HAP-1 (cell line): ENCODE results near the gene MSTN.

Source experiments
- DNase-seq, 2 experiments: peaks; one replicate each; pipeline ENCODE4 v3.0.0-alpha.2; 2016 to 2020; ENCODE audit warnings: low spot score in 2 of 2
- H3K27me3 ChIP-seq: fragments of 250-450 bp; sonication (Bioruptor Pico); 2 replicates; pipeline ENCODE4 v1.5.1; 2020; ENCODE audit warnings: low read depth, mild to moderate bottlenecking, moderate library complexity
- H3K36me3 ChIP-seq: fragments of 250-450 bp; sonication (Bioruptor Pico); replicated peaks from 2 replicates; pipeline ENCODE4 v1.5.1; 2020; ENCODE audit warnings: mild to moderate bottlenecking
- H3K4me1 ChIP-seq: fragments of 250-450 bp; sonication (Bioruptor Pico); 2 replicates; pipeline ENCODE4 v1.5.1; 2020; ENCODE audit warnings: mild to moderate bottlenecking
- H3K4me3 ChIP-seq: fragments of 250-450 bp; sonication (Bioruptor Pico); 2 replicates; pipeline ENCODE4 v1.5.1; 2020; ENCODE audit warnings: mild to moderate bottlenecking, moderate library complexity
- H3K9me3 ChIP-seq: fragments of 250-450 bp; sonication (Bioruptor Pico); 2 replicates; pipeline ENCODE4 v1.5.1; 2020; ENCODE audit warnings: mild to moderate bottlenecking, moderate library complexity
- in situ Hi-C: fragments of 300-500 bp; cut with MboI; formaldehyde crosslinking; loops from 3 replicates; pipeline ENCODE4 v1.14.3; 2020; ENCODE audit warnings: low sequenced_read_pairs, inconsistent platforms, mixed read lengths

MSTN gene

DNA sequence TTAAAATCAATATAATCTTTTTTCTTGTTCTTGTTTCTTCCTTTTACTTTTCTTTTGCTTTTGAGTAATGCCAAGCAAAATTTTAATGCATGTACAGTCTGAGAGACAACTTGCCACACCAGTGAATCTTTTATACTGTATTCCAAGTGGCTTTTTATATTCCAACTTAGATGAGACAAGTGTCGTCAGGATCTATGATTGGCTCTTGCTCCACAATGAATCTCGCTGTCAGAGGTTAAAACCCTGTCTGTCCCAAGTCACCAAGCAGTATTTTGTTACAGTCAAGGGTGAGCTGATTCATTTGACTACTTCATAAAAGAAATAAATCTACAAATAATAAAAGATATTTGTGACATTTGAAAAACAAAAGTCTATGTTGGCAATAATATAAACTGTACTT, at the start of gene MSTN:
MSTN (minus strand) TSS at position 129 of the 400 bp plus-strand sequence. CDS start 133 bp downstream, outside the sequence.
- H3K9me3 ChIP-seq: no peaks in the 10 kb centered on the region
- no peak within 1 kb of the TSS for H3K4me3 ChIP-seq
- DNase-seq: no peak
- H3K4me1 ChIP-seq: no peaks in the 10 kb centered on the region
- H3K36me3 ChIP-seq: no peaks in the 10 kb centered on the region
- H3K27me3 ChIP-seq: no peaks in the 10 kb centered on the region
- in situ Hi-C loops: no loop called here

DNA sequence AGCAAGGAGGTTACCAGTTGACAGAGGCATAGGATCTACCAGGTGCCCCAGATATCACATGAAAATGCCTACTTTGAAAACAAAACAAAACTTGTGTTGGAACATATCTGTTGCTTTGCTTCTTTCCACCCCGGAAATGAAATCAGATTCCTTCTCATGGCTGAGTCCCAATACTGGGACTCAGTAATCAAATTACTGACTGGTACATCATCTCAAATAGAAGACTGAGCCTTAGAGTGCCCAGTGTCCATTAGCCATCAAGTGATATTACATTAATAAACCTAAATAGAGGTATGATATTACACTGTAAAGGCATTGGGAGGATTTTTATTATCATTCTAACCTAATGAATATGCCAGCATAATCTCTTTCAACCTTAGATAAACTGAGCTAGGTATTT, 48.6 kb upstream of the MSTN start:
- Histone ChIP-seq H3K36me3 (no peaks in the 10 kb centered on the region), H3K9me3 (no peaks in the 10 kb centered on the region), H3K4me1 (no peaks in the 10 kb centered on the region), H3K4me3 (no peak overlapping the region), H3K27me3 (no peaks in the 10 kb centered on the region)
- in situ Hi-C loops: no loop called here
- DNase-seq: no peak

DNA sequence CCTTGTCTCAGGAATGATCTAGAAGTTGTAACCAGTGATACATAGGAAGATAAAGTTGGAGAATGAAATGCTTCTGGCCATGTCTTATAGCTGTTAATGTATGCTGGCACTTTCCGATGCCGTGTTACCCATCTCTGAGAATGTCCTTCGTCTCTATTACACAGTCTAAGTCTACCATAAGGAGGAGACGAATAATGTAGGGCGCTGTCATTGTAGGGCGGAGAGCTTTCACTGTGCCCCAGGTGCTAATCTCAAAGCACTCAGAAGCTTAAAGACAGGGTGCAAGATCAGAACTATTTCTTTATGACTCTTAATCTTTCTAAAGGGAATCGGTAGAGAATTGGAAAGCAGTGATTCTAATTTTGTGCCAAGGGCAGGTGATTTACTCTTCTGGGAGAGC, 48.2 kb upstream of the MSTN start:
- H3K4me1 ChIP-seq: no peaks in the 10 kb centered on the region
- in situ Hi-C loops: no loop called here
- DNase-seq: no peak

DNA sequence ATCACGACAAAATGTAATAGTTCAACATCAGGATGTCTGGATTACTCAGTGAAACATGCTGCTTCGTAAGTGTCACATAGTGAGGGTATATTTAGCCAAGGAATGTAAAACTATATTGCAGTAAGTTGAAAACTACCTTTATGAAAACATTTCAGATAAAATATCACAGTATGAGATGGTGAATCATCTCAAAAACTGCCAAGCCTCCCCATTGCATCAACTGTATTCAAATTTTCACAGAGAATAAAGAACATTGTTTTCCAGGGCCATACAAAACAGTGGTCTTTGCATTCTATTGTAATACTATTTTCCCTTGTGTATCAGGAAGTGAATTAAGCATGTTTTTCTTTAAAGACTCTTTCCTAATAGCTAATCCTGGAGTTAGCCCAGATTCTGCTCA, 47.6 kb upstream of the MSTN start:
- in situ Hi-C loops: no loop called here
- H3K36me3 ChIP-seq: no peaks in the 10 kb centered on the region
- H3K4me1 ChIP-seq: no peaks in the 10 kb centered on the region
- no peak for DNase-seq
- no peak overlapping the region for H3K4me3 ChIP-seq
- no peaks in the 10 kb centered on the region for H3K9me3 ChIP-seq
- no peaks in the 10 kb centered on the region for H3K27me3 ChIP-seq

More for the DNA sequence above, 48.2 kb upstream of the MSTN start:
- H3K36me3 ChIP-seq: no peaks in the 10 kb centered on the region
- no peak overlapping the region for H3K4me3 ChIP-seq
- no peaks in the 10 kb centered on the region for H3K27me3 ChIP-seq
- H3K9me3 ChIP-seq: no peaks in the 10 kb centered on the region

DNA sequence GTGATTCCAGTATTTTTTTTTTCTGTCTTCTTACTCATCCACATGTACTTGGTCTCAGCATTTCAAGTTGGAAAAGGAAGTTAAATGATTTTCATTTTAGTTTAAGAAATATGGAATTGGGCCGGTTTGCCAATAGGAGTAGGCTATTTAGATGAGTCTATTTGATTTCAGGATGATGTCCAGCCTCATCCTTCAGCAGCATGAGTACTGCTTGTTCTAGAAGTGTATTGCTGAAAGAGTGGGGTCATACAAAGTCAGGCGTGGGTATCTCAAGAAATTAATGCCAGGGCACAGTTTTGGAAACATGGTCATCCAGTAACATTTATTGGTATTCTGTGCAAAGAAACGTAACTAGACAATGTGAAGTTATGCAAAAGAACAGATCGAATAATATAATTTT, 44.9 kb upstream of the MSTN start:
- no peak for DNase-seq
- H3K9me3 ChIP-seq: no peaks in the 10 kb centered on the region
- no peaks in the 10 kb centered on the region for H3K27me3 ChIP-seq
- H3K36me3 ChIP-seq: no peaks in the 10 kb centered on the region
- in situ Hi-C loops: no loop called here
- no peak overlapping the region for H3K4me3 ChIP-seq
- no peaks in the 10 kb centered on the region for H3K4me1 ChIP-seq

DNA sequence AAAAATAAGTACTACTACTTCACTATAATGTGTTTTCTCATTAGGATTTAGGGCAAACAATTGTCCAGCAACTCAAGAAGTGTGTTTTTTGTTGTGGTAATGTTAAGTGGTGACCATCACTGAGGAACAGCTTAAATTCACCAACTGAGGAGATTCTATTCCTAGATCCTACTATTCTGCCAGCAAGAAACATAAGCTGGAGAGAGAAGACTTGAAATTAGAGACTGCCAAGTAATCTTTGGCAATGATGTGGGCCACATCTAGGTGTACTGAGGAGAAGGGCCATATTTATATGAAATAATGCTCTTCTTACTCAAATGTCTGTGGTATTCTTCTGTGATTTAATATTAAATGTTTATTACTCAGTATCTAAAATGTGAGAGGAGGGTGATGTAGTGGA, 44.3 kb upstream of the MSTN start:
- no peak for DNase-seq
- no peaks in the 10 kb centered on the region for H3K4me1 ChIP-seq
- no peak overlapping the region for H3K4me3 ChIP-seq
- H3K36me3 ChIP-seq: no peaks in the 10 kb centered on the region
- H3K9me3 ChIP-seq: no peaks in the 10 kb centered on the region
- H3K27me3 ChIP-seq: no peaks in the 10 kb centered on the region
- in situ Hi-C loops: no loop called here

DNA sequence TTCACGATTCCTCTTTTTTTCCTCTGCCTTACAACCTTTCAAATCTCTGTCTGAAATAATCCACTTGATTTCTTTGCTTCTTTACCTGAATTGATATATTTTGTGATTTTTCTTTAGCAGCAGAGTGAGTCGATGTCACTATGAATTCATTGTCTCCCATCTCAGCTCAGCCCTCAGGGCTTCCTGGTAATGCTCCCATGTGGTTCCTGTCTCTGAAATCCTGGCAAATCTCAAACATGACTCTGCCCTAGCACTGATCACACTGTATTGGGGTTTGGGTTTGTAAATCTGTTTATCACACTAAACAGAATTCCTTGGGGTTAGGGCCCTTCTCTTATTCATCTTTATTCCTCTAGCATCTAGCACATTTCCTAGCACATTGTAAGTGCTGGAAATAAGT, 43.0 kb upstream of the MSTN start:
- no peak overlapping the region for H3K4me3 ChIP-seq
- no peaks in the 10 kb centered on the region for H3K27me3 ChIP-seq
- H3K36me3 ChIP-seq: no peaks in the 10 kb centered on the region
- in situ Hi-C loops: no loop called here
- no peaks in the 10 kb centered on the region for H3K4me1 ChIP-seq
- no peak for DNase-seq
- H3K9me3 ChIP-seq: no peaks in the 10 kb centered on the region

DNA sequence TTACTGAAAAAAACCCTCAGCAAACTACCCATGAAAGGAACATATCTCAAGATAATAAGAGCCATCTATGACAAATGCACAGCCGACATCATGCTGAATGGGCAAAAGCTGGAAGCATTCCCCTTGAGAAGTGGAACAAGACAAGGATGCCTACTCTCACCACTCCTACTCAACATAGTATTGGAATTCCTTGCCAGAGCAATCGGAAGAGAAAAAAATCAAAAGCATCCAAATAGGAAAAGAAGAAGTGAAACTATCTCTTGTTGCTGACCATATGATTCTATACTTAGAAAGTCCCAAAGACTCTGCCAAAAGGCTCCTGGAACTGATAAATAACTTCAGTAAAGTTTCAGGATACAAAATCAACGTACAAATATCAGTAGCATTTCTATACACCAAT, 40.6 kb upstream of the MSTN start:
- H3K36me3 ChIP-seq: no peaks in the 10 kb centered on the region
- in situ Hi-C loops: no loop called here
- no peaks in the 10 kb centered on the region for H3K9me3 ChIP-seq
- H3K27me3 ChIP-seq: no peaks in the 10 kb centered on the region
- H3K4me1 ChIP-seq: no peaks in the 10 kb centered on the region
- H3K4me3 ChIP-seq: no peak overlapping the region
- DNase-seq: no peak

DNA sequence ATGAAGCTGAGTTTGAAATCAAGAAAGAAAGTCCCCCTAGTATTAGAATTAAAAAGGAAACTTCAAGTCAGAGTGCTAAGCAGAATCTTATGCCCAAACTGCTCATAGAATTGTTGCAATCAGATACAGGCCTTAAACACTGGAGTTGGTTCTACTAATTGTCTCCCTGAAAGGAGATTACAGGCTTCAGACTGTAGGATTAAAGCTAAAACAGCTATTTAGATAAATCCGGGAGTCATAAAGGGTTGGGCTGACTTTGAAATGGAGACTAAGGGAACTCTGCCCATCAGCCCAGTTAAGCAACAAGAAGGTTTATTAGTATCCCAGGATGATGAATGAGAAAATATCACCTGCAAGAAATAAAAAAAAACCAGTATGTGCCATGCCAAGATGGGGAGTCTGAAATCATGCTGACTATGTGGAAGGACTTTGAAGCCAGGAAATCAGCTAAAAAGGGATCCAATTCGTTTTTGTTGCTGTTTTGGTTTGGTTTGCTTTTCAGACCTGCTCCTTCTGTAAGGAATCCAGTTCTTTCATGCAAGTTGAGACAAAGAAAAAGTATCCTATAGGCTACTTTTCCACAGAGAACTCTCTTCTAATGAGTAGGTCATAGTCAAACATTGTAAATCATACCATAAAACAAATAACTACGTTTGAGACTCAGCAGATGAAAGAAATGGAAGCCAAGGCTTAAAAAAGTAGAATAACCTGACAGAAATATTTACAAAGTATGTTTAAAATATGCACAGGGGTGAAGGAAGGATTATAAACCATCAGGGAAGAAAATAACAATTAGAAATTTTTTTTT, 37.6 kb upstream of the MSTN start:
- no peak overlapping the region for H3K4me3 ChIP-seq
- H3K9me3 ChIP-seq: no peaks in the 10 kb centered on the region
- no peaks in the 10 kb centered on the region for H3K36me3 ChIP-seq
- peak in 1 of 2 experiments; percentile 23 for DNase-seq
- no peaks in the 10 kb centered on the region for H3K27me3 ChIP-seq
- in situ Hi-C loops: loop anchor here (25.0 kb wide), 1 partner anchor 412 kb away; no protein-coding TSS in a partner anchor
- H3K4me1 ChIP-seq: no peaks in the 10 kb centered on the region

DNA sequence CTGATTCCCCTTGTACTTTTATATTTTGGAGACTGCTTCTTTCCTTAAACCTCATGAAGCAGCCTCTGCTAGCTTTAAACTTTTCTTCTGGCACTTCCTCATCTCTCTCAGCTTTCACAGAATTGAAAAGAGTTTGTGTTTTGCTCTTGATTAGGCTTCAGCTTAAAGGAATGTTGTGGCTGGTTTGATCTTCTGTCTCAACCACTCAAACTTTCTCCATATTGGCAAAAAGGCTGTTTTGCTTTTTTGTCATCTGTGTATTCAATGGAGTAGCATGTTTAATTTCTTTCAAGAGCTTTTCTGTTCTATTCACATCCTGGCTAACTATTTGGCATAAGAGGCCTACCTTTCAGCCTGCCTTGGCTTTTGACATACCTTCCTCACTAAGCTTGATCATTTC, 36.3 kb upstream of the MSTN start:
- DNase-seq: no peak
- Histone ChIP-seq H3K9me3 (no peaks in the 10 kb centered on the region), H3K4me1 (no peaks in the 10 kb centered on the region; the same call in 1 of the 2 replicates), H3K4me3 (no peak overlapping the region), H3K27me3 (no peaks in the 10 kb centered on the region), H3K36me3 (no peaks in the 10 kb centered on the region)
- in situ Hi-C loops: loop anchor here (25.0 kb wide), 1 partner anchor 413 kb away; no protein-coding TSS in a partner anchor

DNA sequence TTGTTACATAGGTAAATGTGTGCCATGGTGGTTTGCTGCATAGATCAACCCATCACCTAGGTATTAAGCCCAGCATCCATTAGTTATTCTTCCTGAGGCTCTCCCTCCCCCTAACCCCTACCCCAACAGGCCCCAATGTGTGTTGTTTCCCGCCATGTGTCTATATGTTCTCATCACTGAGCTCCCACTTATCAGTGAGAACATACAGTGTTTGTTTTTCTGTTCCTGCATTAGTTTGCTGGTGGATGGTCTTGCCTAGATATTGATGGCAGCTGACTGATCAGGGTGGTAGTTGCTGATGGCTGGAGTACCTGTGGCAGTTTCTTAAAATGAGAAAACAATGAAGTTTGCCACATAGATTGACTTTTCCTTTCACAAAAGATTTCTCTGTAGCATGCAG, 34.6 kb upstream of the MSTN start:
- in situ Hi-C loops: loop anchor here (25.0 kb wide), 1 partner anchor 415 kb away; no protein-coding TSS in a partner anchor

DNA sequence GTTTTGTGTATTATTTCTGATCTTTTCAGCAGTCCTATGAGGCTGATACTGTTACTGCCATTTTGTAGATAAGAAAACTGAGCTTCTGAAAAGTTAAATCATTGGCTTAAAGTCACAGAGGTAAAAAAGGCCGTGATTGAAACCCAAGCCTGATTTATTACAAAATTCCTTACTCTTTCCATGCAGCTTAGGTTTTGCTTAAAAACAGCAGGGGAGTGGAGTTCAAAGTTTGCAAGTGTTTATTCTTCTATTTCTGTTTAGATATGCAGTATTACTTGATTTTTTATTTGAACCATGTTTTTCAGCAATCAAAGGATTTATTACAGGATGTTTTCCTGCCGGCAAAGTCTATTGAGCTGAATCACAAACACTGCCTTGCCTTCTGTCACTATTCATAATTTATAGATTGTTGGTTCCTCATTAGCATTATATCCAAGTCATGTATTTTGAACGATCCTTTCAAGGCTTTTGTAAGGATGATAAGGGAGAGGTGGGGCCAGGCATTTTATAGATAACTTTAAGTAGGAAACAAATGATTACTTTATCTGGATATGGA, 31.9 kb upstream of the MSTN start:
- no peaks in the 10 kb centered on the region for H3K27me3 ChIP-seq
- no peak for DNase-seq
- no peaks in the 10 kb centered on the region for H3K9me3 ChIP-seq
- no peaks in the 10 kb centered on the region; the same call in 1 of the 2 replicates for H3K4me1 ChIP-seq
- no peaks in the 10 kb centered on the region for H3K36me3 ChIP-seq
- H3K4me3 ChIP-seq: no peak overlapping the region
- in situ Hi-C loops: loop anchor here (25.0 kb wide), 1 partner anchor 418 kb away; no protein-coding TSS in a partner anchor

More for the DNA sequence above, 34.6 kb upstream of the MSTN start:
- no peak overlapping the region for H3K4me3 ChIP-seq
- no peaks in the 10 kb centered on the region for H3K27me3 ChIP-seq
- H3K4me1 ChIP-seq: no peaks in the 10 kb centered on the region; the same call in 1 of the 2 replicates
- no peaks in the 10 kb centered on the region for H3K36me3 ChIP-seq
- H3K9me3 ChIP-seq: no peaks in the 10 kb centered on the region
- DNase-seq: no peak

DNA sequence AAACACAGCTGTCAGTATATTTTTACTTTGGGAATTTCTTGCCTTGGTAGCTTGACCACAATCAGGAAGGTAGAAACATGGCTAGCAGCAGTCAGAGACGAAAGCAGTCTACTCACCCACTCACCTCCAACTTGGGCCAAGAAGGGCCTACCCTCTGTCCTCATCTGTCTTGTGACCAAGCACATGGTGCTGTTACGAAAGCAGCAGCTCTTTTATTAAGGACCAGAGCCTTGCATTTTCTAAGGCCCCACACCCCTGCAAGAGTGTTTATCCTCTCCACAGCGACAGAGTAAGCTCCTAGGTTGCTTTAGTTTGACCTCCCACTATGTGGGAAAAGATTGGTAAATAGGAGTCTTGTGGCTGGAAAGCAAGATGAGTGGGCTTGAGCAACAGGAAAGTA, 31.3 kb upstream of the MSTN start:
- DNase-seq: no peak
- no peak overlapping the region for H3K4me3 ChIP-seq
- no peaks in the 10 kb centered on the region for H3K36me3 ChIP-seq
- in situ Hi-C loops: loop anchor here (25.0 kb wide), 1 partner anchor 419 kb away; no protein-coding TSS in a partner anchor
- no peaks in the 10 kb centered on the region; the same call in 1 of the 2 replicates for H3K4me1 ChIP-seq
- H3K27me3 ChIP-seq: no peaks in the 10 kb centered on the region
- no peaks in the 10 kb centered on the region for H3K9me3 ChIP-seq

DNA sequence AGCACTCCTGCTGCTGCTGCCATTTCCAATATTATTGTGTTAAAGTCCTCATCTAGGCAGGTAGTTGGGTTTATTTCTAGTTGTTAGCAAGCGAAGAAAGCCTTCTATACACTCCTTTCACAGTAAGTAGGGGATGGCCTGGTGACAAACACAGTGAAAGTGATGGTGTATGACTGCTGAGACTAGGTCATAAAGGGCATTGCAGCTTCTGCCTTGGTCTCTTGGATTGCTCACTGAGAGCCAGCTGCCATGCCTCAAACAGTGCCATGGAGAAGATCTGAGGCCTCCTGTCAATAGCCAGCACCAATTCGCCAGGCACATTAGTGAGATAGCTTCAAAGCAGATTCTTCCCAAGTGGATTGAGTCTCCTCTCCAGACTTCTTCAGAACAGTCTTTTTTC, 27.6 kb upstream of the MSTN start:
- H3K9me3 ChIP-seq: no peaks in the 10 kb centered on the region
- DNase-seq: no peak
- in situ Hi-C loops: loop anchor here (25.0 kb wide), 1 partner anchor 422 kb away; no protein-coding TSS in a partner anchor

More for the DNA sequence above, 27.6 kb upstream of the MSTN start:
- no peaks in the 10 kb centered on the region for H3K27me3 ChIP-seq
- no peaks in the 10 kb centered on the region; the same call in 1 of the 2 replicates for H3K4me1 ChIP-seq
- no peak overlapping the region for H3K4me3 ChIP-seq
- no peaks in the 10 kb centered on the region for H3K36me3 ChIP-seq
